K562 (cell line): ENCODE measurements around the gene NTRK2. TPM values are rescaled to one million over a fixed set of nuclear protein-coding genes. Genes with fewer than 3 reads are reported as not detected.

ENCODE experiments used
- ATAC-seq: fragments of 200-7000 bp; cut with Tn5 transposase; 3 replicates; pipeline ENCODE4 v1.9.1; 2020; ENCODE audit warnings: moderate library complexity
- BruUV-seq: library from RNA; stranded (reverse); fragments of 400-500 nt; replicated peaks from 2 replicates; lab custom pipeline; 2021; lab: Mats Ljungman, UMichigan
- CTCF ChIA-PET: fragments of 300-600 bp; formaldehyde crosslinking; extraction: SDS; loops from one replicate; lab custom pipeline; 2021; ENCODE audit warnings: low intra/inter-chr PET ratio; lab: Yijun Ruan, JAX
- POLR2A ChIA-PET: fragments of 300-600, 350-650 bp; sonication (Branson Sonifier 250); formaldehyde crosslinking; extraction: SDS; loops from one replicate; lab custom pipeline; 2021; ENCODE audit warnings: antibody characterized with exemption, inconsistent platforms; lab: Yijun Ruan, JAX
- DNase-seq, 4 experiments: peaks; one replicate each; pipeline versions ENCODE4 v3.0.0 to v3.0.0-alpha.2; 2011 to 2018; ENCODE audit warnings: low spot score in 3 of 4, mixed read lengths in 3 of 4; ENCODE audit errors: extremely low read depth in 1 of 4
- FAIRE-seq: peaks from 2 replicates; lab custom pipeline; 2011; peaks lifted over from hg19 to GRCh38; lab: Jason Lieb, UNC
- H2AFZ ChIP-seq: 2 replicates; pipeline ENCODE4 v1.6.0; 2011; ENCODE audit warnings: low read depth, low read length, control low read depth, inconsistent platforms
- H3K27ac ChIP-seq: fragments of 200-600 bp; 3 replicates; pipeline ENCODE4 v1.8.0; 2011; ENCODE audit warnings: low read depth, mild to moderate bottlenecking, control low read depth, inconsistent platforms, low read length, moderate library complexity, mixed read lengths; ENCODE audit errors: extremely low read depth
- H3K27me3 ChIP-seq, 2 experiments: fragments of 300-600 bp in 1 of 2; 2 replicates in 1 of 2; 3 replicates in 1 of 2; pipeline versions ENCODE4 v1.6.0 to v1.8.0; 2011; ENCODE audit warnings: inconsistent platforms in 2 of 2, low read length in 2 of 2, mild to moderate bottlenecking in 1 of 2, mixed read lengths in 1 of 2, moderate library complexity in 1 of 2; ENCODE audit not compliant: control insufficient read depth in 2 of 2, insufficient read depth in 2 of 2
- H3K36me3 ChIP-seq: fragments of 300-600 bp; 3 replicates; pipeline ENCODE4 v1.8.0; 2011; ENCODE audit warnings: mild to moderate bottlenecking, low read length, inconsistent platforms; ENCODE audit not compliant: control insufficient read depth, insufficient read depth
- H3K4me1 ChIP-seq, 2 experiments: fragments of 200-600 bp in 1 of 2; replicated peaks in 1 of 2; 2 replicates in 1 of 2; 3 replicates in 1 of 2; pipeline versions ENCODE4 v1.5.1 to v1.8.0; 2011; ENCODE audit warnings: inconsistent platforms in 2 of 2, low read length in 2 of 2, mild to moderate bottlenecking in 1 of 2, mixed read lengths in 1 of 2, moderate library complexity in 1 of 2; ENCODE audit not compliant: control insufficient read depth in 2 of 2, insufficient read depth in 2 of 2
- H3K4me2 ChIP-seq: 2 replicates; pipeline ENCODE4 v1.6.1; 2011; ENCODE audit warnings: low read length, control low read depth, inconsistent platforms, mixed read lengths; ENCODE audit not compliant: insufficient read depth
- H3K4me3 ChIP-seq: fragments of 200-600 bp; sonication (generic), shearing (Covaris generic); 2 replicates; pipeline ENCODE4 v1.5.1; 2016; ENCODE audit warnings: control low read depth, inconsistent platforms
- H3K79me2 ChIP-seq: fragments of 200-600 bp; 3 replicates; pipeline ENCODE4 v1.8.0; 2011; ENCODE audit warnings: low read length, inconsistent platforms; ENCODE audit not compliant: control insufficient read depth, insufficient read depth
- H3K9ac ChIP-seq, 2 experiments: 2 replicates each; pipeline versions ENCODE4 v1.6.0 to v1.6.1; 2011; ENCODE audit warnings: low read depth in 2 of 2, low read length in 2 of 2, control low read depth in 1 of 2, inconsistent platforms in 1 of 2, mild to moderate bottlenecking in 1 of 2, mixed read lengths in 1 of 2; ENCODE audit not compliant: insufficient read depth in 1 of 2
- H3K9me1 ChIP-seq: one replicate; pipeline ENCODE4 v1.6.0; 2011; ENCODE audit warnings: inconsistent platforms, mild to moderate bottlenecking, low read length, moderate library complexity; ENCODE audit not compliant: control insufficient read depth, insufficient read depth
- H3K9me3 ChIP-seq: replicated peaks from 2 replicates; pipeline ENCODE4 v1.5.1; 2011; ENCODE audit warnings: low read depth, low read length, inconsistent platforms; ENCODE audit not compliant: control insufficient read depth, insufficient read depth
- H4K20me1 ChIP-seq: replicated peaks from 2 replicates; pipeline ENCODE4 v1.6.1; 2011; ENCODE audit warnings: low read length, inconsistent platforms, mixed read lengths; ENCODE audit not compliant: control insufficient read depth, insufficient read depth
- GTF2F1 ChIP-seq: IDR thresholded peaks from 2 replicates; pipeline ENCODE4 v1.6.1; 2011; ENCODE audit warnings: low read depth, low read length, improper control_type of control experiment
- ZFPM2 ChIP-seq: fragments of 250-450 bp; sonication (Bioruptor Pico); IDR thresholded peaks from 2 replicates; pipeline ENCODE4 v1.5.1; 2022; ENCODE audit warnings: mild to moderate bottlenecking
- ZNF436 ChIP-seq: fragments of 250-450, 450-650 bp; sonication (Bioruptor Pico); formaldehyde crosslinking; IDR thresholded peaks from 2 replicates; pipeline ENCODE4 v1.7.0; 2020; ENCODE audit warnings: mild to moderate bottlenecking
- ZNF639 ChIP-seq, 2 experiments: fragments of 200-800 bp in 1 of 2; sonication (Bioruptor generic) in 1 of 2; sonication (generic) in 1 of 2; formaldehyde crosslinking in 1 of 2; IDR thresholded peaks in 1 of 2; conservative IDR thresholded peaks in 1 of 2; 2 replicates each; pipeline versions ENCODE4 v1.5.0 to v1.6.1; 2016 to 2020; ENCODE audit warnings: missing compliant biosample characterization in 1 of 2, missing genetic modification characterization in 1 of 2, missing genetic modification reagents in 1 of 2
- WGBS: fragments of 100-300 bp; shearing (Covaris generic); methylation state at CpG from one replicate; pipeline ENCODE4 v1.1.6; 2016; ENCODE audit warnings: low coverage, mixed read lengths; ENCODE audit not compliant: insufficient coverage; ENCODE audit errors: missing lambda C conversion rate; 5-methylcytosine and 5-hydroxymethylcytosine counted together
- in situ Hi-C: fragments of 300-500 bp; cut with MboI; formaldehyde crosslinking; loops from 4 replicates; pipeline ENCODE4 v1.15.0; 2018; ENCODE audit warnings: inconsistent platforms, mixed read lengths
- intact Hi-C: fragments of 100-400 bp; cut with micrococcal nuclease; formaldehyde crosslinking; loops from 2 replicates; pipeline ENCODE4 v1.14.2; 2022
- polyA plus RNA-seq, 8 experiments: library from polyadenylated mRNA; depleted of rRNA in 4 of 8; stranded (reverse) in 5 of 8; unstranded in 3 of 8; fragments of >200 nt; fragmentation: Nextera tagmentation in 2 of 8; fragmentation: Illumina TruSeq in 1 of 8; extraction: Ambion mirVana in 2 of 8; extraction: Trizol in 1 of 8; gene quantifications; 2 replicates each; pipeline versions ENCODE4 v1.2.1 to v1.2.3, GENCODE V29; 2011 to 2014; ENCODE audit warnings: inconsistent platforms in 1 of 8, missing spikeins in 1 of 8
- total RNA-seq, 7 experiments: library from RNA; depleted of rRNA in 6 of 7; stranded (reverse); fragments of >200 nt in 6 of 7; fragmentation: Illumina TruSeq in 2 of 7; extraction: Trizol in 2 of 7; gene quantifications; 2 replicates each; pipeline versions ENCODE4 v1.2.1 to v1.2.3, GENCODE V29; 2011 to 2021; ENCODE audit warnings: low replicate concordance in 1 of 7
- TF ChIP-seq, protein P1 (sequence below): sonication (generic); formaldehyde crosslinking; IDR thresholded peaks from 2 replicates; pipeline ENCODE4 v1.9.0; 2022; ENCODE audit warnings: mild to moderate bottlenecking, missing genetic modification reagents
- TF ChIP-seq, protein P2 (sequence below): fragments of 450-650 bp; IDR thresholded peaks from 2 replicates; pipeline ENCODE4 v1.6.1; 2016; ENCODE audit warnings: low read depth, mild to moderate bottlenecking, moderate library complexity
- TF ChIP-seq, protein P3 (sequence below): fragments of 450-650 bp; formaldehyde crosslinking; conservative IDR thresholded peaks from 2 replicates; pipeline ENCODE4 v1.4.0; 2022; ENCODE audit warnings: mild to moderate bottlenecking, missing genetic modification characterization
- TF ChIP-seq, protein P4 (sequence below), 2 experiments: IDR thresholded peaks; 2 replicates each; pipeline ENCODE4 v1.6.1; 2011; ENCODE audit warnings: borderline replicate concordance in 1 of 2, control low read depth in 1 of 2, low read depth in 1 of 2, low read length in 1 of 2, mild to moderate bottlenecking in 1 of 2, mixed read lengths in 1 of 2, moderate library complexity in 1 of 2; ENCODE audit not compliant: insufficient read depth in 1 of 2, insufficient read length in 1 of 2, poor library complexity in 1 of 2, severe bottlenecking in 1 of 2; ENCODE audit errors: extremely low read depth in 1 of 2

The NTRK2 gene
- total and polyA plus RNA-seq, 9 of the 15 experiments (the other 6 are each of a cell fraction or from before 2014, with no cell fraction given), result not detected

GRCh38 chr9:84886866-84887265 is 217.3 kb downstream of the NTRK2 start:
- Histone ChIP-seq H3K36me3 (no peaks in the 10 kb centered on the region), H3K79me2 (no peaks in the 10 kb centered on the region), H4K20me1 (no peaks in the 10 kb centered on the region), H3K27ac (no peak overlapping the region), H3K4me2 (no peak overlapping the region), H3K4me3 (no peak overlapping the region), H3K27me3 (no peaks in the 10 kb centered on the region), H3K4me1 (no peaks in the 10 kb centered on the region), H3K9ac (no peak overlapping the region), H2AFZ (no peak overlapping the region), H3K9me1 (no peaks in the 10 kb centered on the region), H3K9me3 (no peaks in the 10 kb centered on the region)
- no peak for TF ChIP-seq ZFPM2 (CRISPR knock-in tag)
- no peak for FAIRE-seq
- CTCF ChIA-PET, result no interaction called here
- intact Hi-C loops, result no loop called here
- ATAC-seq, result no peak
- in situ Hi-C loops, result no loop called here
- no peak for DNase-seq
- POLR2A ChIA-PET, result no interaction called here
- no TSS peak for BruUV-seq
- WGBS, result 1% methylated on average over 8 of the region's 8 CpGs

GRCh38 chr9:84891924-84892323 is 222.4 kb downstream of the NTRK2 start:
- Histone ChIP-seq H3K36me3 (no peaks in the 10 kb centered on the region), H4K20me1 (no peaks in the 10 kb centered on the region), H3K4me1 (no peaks in the 10 kb centered on the region), H2AFZ (no peak overlapping the region), H3K79me2 (no peaks in the 10 kb centered on the region), H3K9ac (no peak overlapping the region), H3K4me2 (no peak overlapping the region), H3K9me1 (no peaks in the 10 kb centered on the region), H3K4me3 (no peak overlapping the region), H3K9me3 (no peaks in the 10 kb centered on the region), H3K27me3 (no peaks in the 10 kb centered on the region), H3K27ac (no peak overlapping the region)
- no peak for DNase-seq
- no peak for ATAC-seq
- in situ Hi-C loops, result no loop called here
- ChIA-PET CTCF (no interaction called here), POLR2A (no interaction called here)
- no TSS peak for BruUV-seq
- intact Hi-C loops, result no loop called here
- 0% methylated on average over 1 of the region's 1 CpG for WGBS
- no peak for FAIRE-seq
- TF ChIP-seq, protein P1, sequence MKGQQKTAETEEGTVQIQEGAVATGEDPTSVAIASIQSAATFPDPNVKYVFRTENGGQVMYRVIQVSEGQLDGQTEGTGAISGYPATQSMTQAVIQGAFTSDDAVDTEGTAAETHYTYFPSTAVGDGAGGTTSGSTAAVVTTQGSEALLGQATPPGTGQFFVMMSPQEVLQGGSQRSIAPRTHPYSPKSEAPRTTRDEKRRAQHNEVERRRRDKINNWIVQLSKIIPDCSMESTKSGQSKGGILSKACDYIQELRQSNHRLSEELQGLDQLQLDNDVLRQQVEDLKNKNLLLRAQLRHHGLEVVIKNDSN (CRISPR knock-in tag), result no peak
- TF ChIP-seq, protein P2, sequence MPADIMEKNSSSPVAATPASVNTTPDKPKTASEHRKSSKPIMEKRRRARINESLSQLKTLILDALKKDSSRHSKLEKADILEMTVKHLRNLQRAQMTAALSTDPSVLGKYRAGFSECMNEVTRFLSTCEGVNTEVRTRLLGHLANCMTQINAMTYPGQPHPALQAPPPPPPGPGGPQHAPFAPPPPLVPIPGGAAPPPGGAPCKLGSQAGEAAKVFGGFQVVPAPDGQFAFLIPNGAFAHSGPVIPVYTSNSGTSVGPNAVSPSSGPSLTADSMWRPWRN, result no peak
- no peak for TF ChIP-seq ZNF436 (CRISPR knock-in tag)
- TF ChIP-seq ZNF639 (CRISPR knock-in tag; conservative IDR thresholded peaks at IDR 0.05 in 1 of 2, IDR thresholded peaks at IDR 0.05 in 1 of 2), result no peak
- TF ChIP-seq, protein P3, sequence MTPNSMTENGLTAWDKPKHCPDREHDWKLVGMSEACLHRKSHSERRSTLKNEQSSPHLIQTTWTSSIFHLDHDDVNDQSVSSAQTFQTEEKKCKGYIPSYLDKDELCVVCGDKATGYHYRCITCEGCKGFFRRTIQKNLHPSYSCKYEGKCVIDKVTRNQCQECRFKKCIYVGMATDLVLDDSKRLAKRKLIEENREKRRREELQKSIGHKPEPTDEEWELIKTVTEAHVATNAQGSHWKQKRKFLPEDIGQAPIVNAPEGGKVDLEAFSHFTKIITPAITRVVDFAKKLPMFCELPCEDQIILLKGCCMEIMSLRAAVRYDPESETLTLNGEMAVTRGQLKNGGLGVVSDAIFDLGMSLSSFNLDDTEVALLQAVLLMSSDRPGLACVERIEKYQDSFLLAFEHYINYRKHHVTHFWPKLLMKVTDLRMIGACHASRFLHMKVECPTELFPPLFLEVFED (CRISPR knock-in tag), result no peak
- TF ChIP-seq, protein P4, sequence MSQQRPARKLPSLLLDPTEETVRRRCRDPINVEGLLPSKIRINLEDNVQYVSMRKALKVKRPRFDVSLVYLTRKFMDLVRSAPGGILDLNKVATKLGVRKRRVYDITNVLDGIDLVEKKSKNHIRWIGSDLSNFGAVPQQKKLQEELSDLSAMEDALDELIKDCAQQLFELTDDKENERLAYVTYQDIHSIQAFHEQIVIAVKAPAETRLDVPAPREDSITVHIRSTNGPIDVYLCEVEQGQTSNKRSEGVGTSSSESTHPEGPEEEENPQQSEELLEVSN (IDR thresholded peaks at IDR 0.05; ENCODE audit: borderline replicate concordance in 1 of 2, extremely low read depth in 1 of 2, insufficient read depth in 1 of 2, insufficient read length in 1 of 2, low read depth in 1 of 2, low read length in 1 of 2, poor library complexity in 1 of 2, severe bottlenecking in 1 of 2), result no peak
- no peak for TF ChIP-seq GTF2F1
